H1 (cell line): ENCODE measurements around the gene EEF1AKMT2. TPM values are rescaled to one million over a fixed set of nuclear protein-coding genes. Genes with fewer than 3 reads are reported as not detected.

ENCODE experiments used
- CTCF ChIA-PET: fragments of 300-600 bp; sonication (Branson Sonifier 250); formaldehyde crosslinking; loops from one replicate; lab custom pipeline; 2021; ENCODE audit not compliant: partially characterized antibody; lab: Charles Lee
- POLR2A ChIA-PET: fragments of 300-600 bp; sonication (Branson Sonifier 250); formaldehyde crosslinking; loops from one replicate; lab custom pipeline; 2021; ENCODE audit warnings: inconsistent platforms; ENCODE audit not compliant: partially characterized antibody; lab: Charles Lee
- DNase-seq, 2 experiments: peaks; one replicate each; pipeline versions ENCODE4 v3.0.0 to v3.0.0-alpha.2; 2010 to 2022; ENCODE audit warnings: low spot score in 2 of 2, low read depth in 1 of 2, mixed read lengths in 1 of 2
- FAIRE-seq: peaks from 2 replicates; lab custom pipeline; 2011; peaks lifted over from hg19 to GRCh38; lab: Jason Lieb, UNC
- H2AFZ ChIP-seq: 2 replicates; pipeline ENCODE4 v1.8.1; 2012; ENCODE audit warnings: low read length, inconsistent platforms
- H2AK5ac ChIP-seq: 2 replicates; pipeline ENCODE4 v1.6.1; 2013; ENCODE audit warnings: low read depth, low read length
- H2BK120ac ChIP-seq: replicated peaks from 2 replicates; pipeline ENCODE3; 2013; ENCODE audit warnings: low read depth, low read length, inconsistent platforms
- H2BK12ac ChIP-seq: 2 replicates; pipeline ENCODE4 v1.6.1; 2013; ENCODE audit warnings: low read depth, low read length
- H2BK15ac ChIP-seq: 2 replicates; pipeline ENCODE4 v1.6.1; 2013; ENCODE audit warnings: low read length
- H2BK20ac ChIP-seq: 2 replicates; pipeline ENCODE4 v1.6.1; 2013; ENCODE audit warnings: low read length
- H2BK5ac ChIP-seq: 2 replicates; pipeline ENCODE4 v1.6.1; 2013; ENCODE audit warnings: low read depth, low read length
- H3K14ac ChIP-seq: 2 replicates; pipeline ENCODE4 v1.6.1; 2013; ENCODE audit warnings: inconsistent platforms; ENCODE audit not compliant: insufficient read length
- H3K18ac ChIP-seq: 2 replicates; pipeline ENCODE4 v1.6.1; 2013; ENCODE audit warnings: low read length; ENCODE audit errors: extremely low read depth
- H3K23ac ChIP-seq: 2 replicates; pipeline ENCODE4 v1.6.1; 2013; ENCODE audit warnings: inconsistent platforms; ENCODE audit not compliant: insufficient read length
- H3K23me2 ChIP-seq: 2 replicates; pipeline ENCODE4 v1.6.1; 2013; ENCODE audit warnings: low read depth, low read length
- H3K27ac ChIP-seq: 2 replicates; pipeline ENCODE4 v1.6.1; 2011; ENCODE audit warnings: low read depth, low read length, inconsistent platforms
- H3K27me3 ChIP-seq, 4 experiments: replicated peaks in 1 of 4; 1 replicate in 1 of 4; 2 replicates in 3 of 4; pipeline versions ENCODE4 v1.6.1 to v1.8.1; 2011 to 2013; ENCODE audit warnings: low read length in 3 of 4, mild to moderate bottlenecking in 3 of 4, inconsistent platforms in 2 of 4, mixed read lengths in 2 of 4, moderate library complexity in 1 of 4; ENCODE audit not compliant: control insufficient read depth in 3 of 4, insufficient read depth in 3 of 4; ENCODE audit errors: extremely low read depth in 1 of 4
- H3K36me3 ChIP-seq, 4 experiments: 2 replicates each; pipeline versions ENCODE4 v1.6.1 to v1.8.1; 2011 to 2013; ENCODE audit warnings: mild to moderate bottlenecking in 4 of 4, low read length in 3 of 4, moderate library complexity in 2 of 4, control low read depth in 1 of 4, inconsistent platforms in 1 of 4; ENCODE audit not compliant: insufficient read depth in 4 of 4, control insufficient read depth in 2 of 4
- H3K4ac ChIP-seq: replicated peaks from 2 replicates; pipeline ENCODE3; 2013; ENCODE audit warnings: low read length, low read depth, mixed read lengths, inconsistent platforms; ENCODE audit not compliant: insufficient read length
- H3K4me1 ChIP-seq, 4 experiments: replicated peaks in 1 of 4; 1 replicate in 1 of 4; 2 replicates in 3 of 4; pipeline versions ENCODE4 v1.6.1 to v1.8.1; 2011 to 2013; ENCODE audit warnings: low read length in 3 of 4, inconsistent platforms in 2 of 4, mixed read lengths in 1 of 4; ENCODE audit not compliant: insufficient read depth in 4 of 4, control insufficient read depth in 3 of 4
- H3K4me2 ChIP-seq, 2 experiments: 2 replicates each; pipeline versions ENCODE4 v1.6.1 to v1.8.1; 2011 to 2013; ENCODE audit warnings: low read depth in 2 of 2, low read length in 2 of 2, control low read depth in 1 of 2, inconsistent platforms in 1 of 2, mild to moderate bottlenecking in 1 of 2; ENCODE audit not compliant: insufficient read depth in 1 of 2
- H3K4me3 ChIP-seq, 4 experiments: fragments of 200-600, 300-600 bp in 1 of 4; sonication (generic), shearing (Covaris generic), sonication (Bioruptor Twin) in 1 of 4; 2 replicates each; pipeline versions ENCODE4 v1.5.1 to v1.8.1; 2011 to 2016; ENCODE audit warnings: low read length in 4 of 4, low read depth in 3 of 4, control low read depth in 2 of 4, inconsistent platforms in 2 of 4, mild to moderate bottlenecking in 2 of 4, mixed read lengths in 1 of 4, moderate library complexity in 1 of 4; ENCODE audit not compliant: insufficient read depth in 2 of 4; ENCODE audit errors: extremely low read depth in 1 of 4
- H3K56ac ChIP-seq: replicated peaks from 2 replicates; pipeline ENCODE3; 2013; ENCODE audit warnings: low read depth, mild to moderate bottlenecking, mixed read lengths, low read length, inconsistent platforms; ENCODE audit not compliant: insufficient read length
- H3K79me1 ChIP-seq: 2 replicates; pipeline ENCODE4 v1.6.1; 2013; ENCODE audit warnings: low read depth, low read length, control low read depth
- H3K79me2 ChIP-seq, 2 experiments: 2 replicates each; pipeline versions ENCODE4 v1.6.1 to v1.8.1; 2012 to 2013; ENCODE audit warnings: low read length in 2 of 2, mild to moderate bottlenecking in 2 of 2, inconsistent platforms in 1 of 2; ENCODE audit not compliant: insufficient read depth in 2 of 2, control insufficient read depth in 1 of 2
- H3K9ac ChIP-seq, 4 experiments: replicated peaks in 1 of 4; 1 replicate in 1 of 4; 2 replicates in 3 of 4; pipeline versions ENCODE4 v1.6.1 to v1.8.1; 2011 to 2013; ENCODE audit warnings: low read depth in 3 of 4, low read length in 3 of 4, control low read depth in 2 of 4, mild to moderate bottlenecking in 2 of 4, moderate library complexity in 2 of 4, inconsistent platforms in 1 of 4; ENCODE audit errors: extremely low read depth in 1 of 4
- H3K9me3 ChIP-seq, 2 experiments: 2 replicates each; pipeline versions ENCODE4 v1.6.1 to v1.8.1; 2012 to 2013; ENCODE audit warnings: mild to moderate bottlenecking in 2 of 2, moderate library complexity in 2 of 2, control low read depth in 1 of 2, inconsistent platforms in 1 of 2, low read depth in 1 of 2, low read length in 1 of 2, mixed read lengths in 1 of 2; ENCODE audit not compliant: insufficient read depth in 2 of 2
- H4K20me1 ChIP-seq, 2 experiments: replicated peaks in 1 of 2; 2 replicates each; pipeline versions ENCODE3 to v1.8.1; 2011 to 2013; ENCODE audit warnings: inconsistent platforms in 2 of 2, low read length in 2 of 2, mild to moderate bottlenecking in 1 of 2; ENCODE audit not compliant: insufficient read depth in 2 of 2, control insufficient read depth in 1 of 2
- H4K5ac ChIP-seq: 2 replicates; pipeline ENCODE4 v1.6.1; 2013; ENCODE audit warnings: low read length, low read depth, mixed read lengths, inconsistent platforms; ENCODE audit not compliant: insufficient read length
- H4K8ac ChIP-seq: 2 replicates; pipeline ENCODE4 v1.8.0; 2013; ENCODE audit warnings: mild to moderate bottlenecking, moderate library complexity, low read length, inconsistent platforms; ENCODE audit not compliant: insufficient read depth; ENCODE audit errors: extremely low read depth
- H4K91ac ChIP-seq: replicated peaks from 2 replicates; pipeline ENCODE3; 2013; ENCODE audit warnings: low read length, mixed read lengths, inconsistent platforms; ENCODE audit not compliant: insufficient read length
- CBX5 ChIP-seq: fragments of 300-800, 300-1000 bp; sonication (generic); IDR thresholded peaks from 2 replicates; pipeline ENCODE4 v1.7.1; 2016; ENCODE audit warnings: antibody characterized with exemption, low read length, low read depth
- FOSL1 ChIP-seq: IDR thresholded peaks from 2 replicates; pipeline ENCODE4 v1.6.1; 2011; ENCODE audit warnings: mild to moderate bottlenecking, low read depth, low read length, moderate library complexity; ENCODE audit not compliant: insufficient read depth
- GABPA ChIP-seq: IDR thresholded peaks from 2 replicates; pipeline ENCODE4 v1.6.1; 2011; ENCODE audit warnings: mild to moderate bottlenecking, low read length, moderate library complexity, borderline replicate concordance; ENCODE audit not compliant: insufficient read depth
- GTF2F1 ChIP-seq: IDR thresholded peaks from 2 replicates; pipeline ENCODE4 v1.6.1; 2012; ENCODE audit warnings: low read depth, low read length, improper control_type of control experiment, borderline replicate concordance
- KDM5A ChIP-seq: fragments of 200-600 bp; IDR thresholded peaks from 2 replicates; pipeline ENCODE4 v1.7.1; 2012; ENCODE audit warnings: mild to moderate bottlenecking, low read length, inconsistent platforms, mixed read lengths
- MAFK ChIP-seq: IDR thresholded peaks from 2 replicates; pipeline ENCODE4 v1.6.1; 2012; ENCODE audit warnings: low read depth, mild to moderate bottlenecking, improper control_type of control experiment, low read length
- NANOG ChIP-seq: IDR thresholded peaks from 2 replicates; pipeline ENCODE4 v1.6.1; 2011; ENCODE audit warnings: low read length, low read depth, mild to moderate bottlenecking, inconsistent platforms; ENCODE audit not compliant: insufficient read depth, poor library complexity, severe bottlenecking
- RBBP5 ChIP-seq: IDR thresholded peaks from 2 replicates; pipeline ENCODE4 v1.7.1; 2012; ENCODE audit warnings: low read depth, mild to moderate bottlenecking, inconsistent platforms, low read length, moderate library complexity, borderline replicate concordance
- RXRA ChIP-seq: IDR thresholded peaks from 2 replicates; pipeline ENCODE4 v1.6.1; 2011; ENCODE audit warnings: low read depth, mild to moderate bottlenecking, low read length, moderate library complexity; ENCODE audit not compliant: insufficient read depth
- SIRT6 ChIP-seq: IDR thresholded peaks from one replicate; pipeline ENCODE4 v1.7.1; 2012; ENCODE audit warnings: low read length, inconsistent platforms
- SRF ChIP-seq: IDR thresholded peaks from 2 replicates; pipeline ENCODE4 v1.6.1; 2011; ENCODE audit warnings: mild to moderate bottlenecking, low read depth, low read length, moderate library complexity
- TAF7 ChIP-seq: optimal IDR thresholded peaks from 2 replicates; pipeline ENCODE3; 2011; ENCODE audit warnings: low read depth, mild to moderate bottlenecking, inconsistent platforms, low read length, moderate library complexity, borderline replicate concordance
- TEAD4 ChIP-seq: IDR thresholded peaks from 2 replicates; pipeline ENCODE4 v1.6.1; 2012; ENCODE audit warnings: low read depth, low read length, inconsistent platforms, mixed read lengths
- WGBS, 2 experiments: shearing (Covaris generic) in 1 of 2; methylation state at CpG; one replicate each; pipeline versions ENCODE4 v1.1.6 to v1.1.7; 2013 to 2015; ENCODE audit warnings: low lambda C conversion rate in 2 of 2, mixed read lengths in 2 of 2, inconsistent platforms in 1 of 2, low coverage in 1 of 2, missing lambda C conversion rate in 1 of 2; ENCODE audit not compliant: insufficient replicate concordance in 2 of 2, insufficient coverage in 1 of 2, insufficient read length in 1 of 2; ENCODE audit errors: extremely low coverage in 1 of 2, missing lambda C conversion rate in 1 of 2; 5-methylcytosine and 5-hydroxymethylcytosine counted together
- polyA plus RNA-seq, 7 experiments: library from polyadenylated mRNA; depleted of rRNA in 3 of 7; stranded (reverse) in 5 of 7; unstranded in 2 of 7; fragments of >200 nt in 5 of 7; fragments of 200-250 nt in 2 of 7; gene quantifications; 1 replicate in 5 of 7; 2 replicates in 1 of 7; 4 replicates in 1 of 7; pipeline versions ENCODE4 v1.2.1 to v1.2.3, GENCODE V29; 2011 to 2013; ENCODE audit warnings: missing spikeins in 2 of 7, mixed read lengths in 2 of 7
- total RNA-seq: library from RNA; stranded (reverse); fragmentation: NEBNext Ultra II Directional; extraction: Animal tissue kit (Norgen Biotek cat#: 25700); gene quantifications from 2 replicates; pipeline ENCODE4 v1.2.1, GENCODE V29; 2021

The EEF1AKMT2 gene
- total and polyA plus RNA-seq, 2 of the 8 experiments (the other 6 are each of a cell fraction or from before 2014, with no cell fraction given): 9.8 to 26.8 TPM

DNA sequence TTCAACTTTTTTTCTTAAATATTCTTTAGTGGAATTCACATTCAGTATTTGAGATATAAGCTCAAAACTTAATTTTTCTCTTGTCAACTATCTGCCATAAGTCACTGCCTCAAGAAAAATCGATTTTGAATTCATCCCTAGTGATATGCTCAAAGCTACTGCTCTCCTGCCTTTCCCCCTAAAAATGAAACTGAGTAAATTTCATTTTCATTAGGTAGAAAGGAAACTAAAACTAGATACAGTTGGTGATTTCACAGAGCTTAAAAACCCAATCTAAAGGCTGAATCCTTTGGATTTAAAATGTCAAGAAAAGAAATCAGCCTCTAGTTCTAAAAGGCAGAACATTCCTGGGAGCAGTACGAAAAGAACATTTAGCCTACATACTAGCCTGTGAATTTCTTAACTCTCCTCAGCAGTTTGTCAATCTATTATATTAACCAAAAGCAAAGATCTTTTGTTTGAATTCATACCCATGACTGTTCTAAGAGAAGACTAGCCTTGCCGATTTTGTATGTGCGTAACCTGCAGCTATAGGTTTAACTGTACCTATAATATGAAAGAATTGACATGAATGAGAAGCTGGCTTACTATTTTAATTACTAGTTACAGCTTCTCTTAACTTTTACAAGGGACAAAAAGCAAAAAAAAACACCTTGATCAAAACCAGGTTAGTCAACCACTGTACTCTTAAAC, 42.6 kb downstream of the EEF1AKMT2 start:
- ChIA-PET POLR2A (interaction anchor here (0.6 to 1.5 kb wide), 3 partner anchors 9 to 43 kb away, joined by 3 to 6 read pairs (median 4); partner anchors contain the start of gene EEF1AKMT2), CTCF (interaction anchor here (0.8 to 1.6 kb wide), 7 partner anchors 10 to 360 kb away, joined by 3 to 5 read pairs (median 3); no protein-coding TSS in a partner anchor)
- DNase-seq (no peak), FAIRE-seq (no peak)
- no peak overlapping the region for H2AK5ac ChIP-seq
- no peak overlapping the region for H3K18ac ChIP-seq
- H4K20me1 ChIP-seq: peaks cover 0 to 2% of the 10 kb centered on the region in 2 experiments
- H3K4ac ChIP-seq: no peak overlapping the region
- H4K8ac ChIP-seq: no peak overlapping the region
- no peak overlapping the region for H3K9ac ChIP-seq
- no peak overlapping the region for H2BK12ac ChIP-seq
- H3K79me2 ChIP-seq: no peaks in the 10 kb centered on the region
- no peaks in the 10 kb centered on the region for H3K9me3 ChIP-seq
- no peak overlapping the region for H3K4me3 ChIP-seq
- H3K23me2 ChIP-seq: peaks cover 2% of the 10 kb centered on the region; the same call in 1 of the 2 replicates
- H3K36me3 ChIP-seq: no peaks in the 10 kb centered on the region; a peak in 1 of 8 replicates
- no peaks in the 10 kb centered on the region for H3K27me3 ChIP-seq
- H3K14ac ChIP-seq: no peak overlapping the region
- no peak overlapping the region for H3K56ac ChIP-seq
- no peak overlapping the region for H2BK120ac ChIP-seq
- no peak overlapping the region for H2AFZ ChIP-seq
- H2BK20ac ChIP-seq: no peak overlapping the region
- no peak overlapping the region for H3K23ac ChIP-seq
- H3K27ac ChIP-seq: no peak overlapping the region
- H3K4me1 ChIP-seq: peaks cover 0 to 3% (median 2%) of the 10 kb centered on the region in 4 experiments; a peak in 3 of 7 replicates
- H2BK15ac ChIP-seq: no peak overlapping the region
- no peak overlapping the region for H2BK5ac ChIP-seq
- WGBS, 2 experiments: 86% methylated on average over 4 of the region's 4 CpGs; no CpG with 5 or more reads in 1 of the 2 experiments
- H3K4me2 ChIP-seq: no peak overlapping the region
- no peak overlapping the region for H4K91ac ChIP-seq
- H3K79me1 ChIP-seq: no peaks in the 10 kb centered on the region
- no peak overlapping the region for H4K5ac ChIP-seq
- no peak for TF ChIP-seq NANOG
- no peak for TF ChIP-seq FOSL1
- no peak for TF ChIP-seq SIRT6
- TF ChIP-seq RXRA: no peak
- TF ChIP-seq TEAD4: no peak
- no peak for TF ChIP-seq MAFK
- TF ChIP-seq GTF2F1: no peak
- TF ChIP-seq RBBP5: no peak
- TF ChIP-seq CBX5: no peak
- no peak for TF ChIP-seq KDM5A
- TF ChIP-seq SRF: no peak
- no peak for TF ChIP-seq GABPA
- TF ChIP-seq TAF7: no peak
